A549 (cell line): ENCODE data around the gene GATA3. TPM values are rescaled to one million over a fixed set of nuclear protein-coding genes. Genes with fewer than 3 reads are reported as not detected.

ENCODE experiments used
- ATAC-seq, 2 experiments: fragments of 200-7000 bp in 1 of 2; fragments of >200 bp in 1 of 2; cut with Nextera tagmentation in 1 of 2; cut with Tn5 transposase in 1 of 2; 3 replicates each; pipeline versions ENCODE4 v1.8.0 to v1.9.1; 2018 to 2020; ENCODE audit warnings: mild to moderate bottlenecking in 1 of 2, moderate library complexity in 1 of 2
- CTCF ChIA-PET: fragments of 300-600 bp; sonication (Branson Sonifier 250); formaldehyde crosslinking; extraction: SDS; loops from one replicate; lab custom pipeline; 2021; ENCODE audit warnings: antibody characterized with exemption, inconsistent platforms; lab: Yijun Ruan, JAX
- POLR2A ChIA-PET: fragments of 350-600 bp; formaldehyde crosslinking; extraction: SDS; loops from one replicate; lab custom pipeline; 2021; ENCODE audit warnings: antibody characterized with exemption, inconsistent platforms; lab: Yijun Ruan, JAX
- DNase-seq, 2 experiments: peaks; one replicate each; pipeline versions ENCODE4 v3.0.0 to v3.0.0-alpha.2; 2011 to 2016; ENCODE audit warnings: low read depth in 1 of 2, low spot score in 1 of 2
- FAIRE-seq: peaks from 2 replicates; lab custom pipeline; 2011; peaks lifted over from hg19 to GRCh38; lab: Jason Lieb, UNC
- H3K27ac ChIP-seq, 2 experiments: fragments of >200 bp; sonication (Bioruptor Twin); formaldehyde crosslinking; 3 replicates each; pipeline ENCODE4 v1.5.1; 2016 to 2017
- H3K4me1 ChIP-seq: fragments of >200 bp; sonication (Bioruptor Twin); formaldehyde crosslinking; 3 replicates; pipeline ENCODE4 v1.6.1; 2016
- H3K4me2 ChIP-seq: fragments of >200 bp; sonication (Bioruptor Twin); formaldehyde crosslinking; 3 replicates; pipeline ENCODE4 v1.6.1; 2016
- H3K4me3 ChIP-seq: fragments of >200 bp; sonication (Bioruptor Twin); formaldehyde crosslinking; 3 replicates; pipeline ENCODE4 v1.5.1; 2016
- H3K9me3 ChIP-seq: fragments of >200 bp; sonication (Bioruptor Twin); formaldehyde crosslinking; 3 replicates; pipeline ENCODE4 v1.6.1; 2016
- BCL3 ChIP-seq: fragments of >200 bp; sonication (Bioruptor Twin); formaldehyde crosslinking; IDR thresholded peaks from 3 replicates; pipeline ENCODE4 v1.6.1; 2016
- CBX2 ChIP-seq: fragments of 200-600 bp; sonication (generic); IDR thresholded peaks from 2 replicates; pipeline ENCODE4 v1.6.1; 2016; ENCODE audit warnings: low read depth, mild to moderate bottlenecking, borderline replicate concordance
- CHD4 ChIP-seq: fragments of 200-600 bp; sonication (generic); IDR thresholded peaks from 2 replicates; pipeline ENCODE4 v1.6.1; 2016; ENCODE audit warnings: antibody characterized with exemption, mild to moderate bottlenecking, borderline replicate concordance
- EP300 ChIP-seq, 2 experiments: fragments of >200 bp; sonication (Bioruptor Twin); formaldehyde crosslinking; IDR thresholded peaks; 2 replicates in 1 of 2; 3 replicates in 1 of 2; pipeline ENCODE4 v1.6.1; 2016 to 2017
- GATA3 ChIP-seq: IDR thresholded peaks from 2 replicates; pipeline ENCODE4 v1.6.1; 2012; ENCODE audit warnings: borderline replicate concordance
- HES2 ChIP-seq: fragments of >200 bp; sonication (Bioruptor Twin); formaldehyde crosslinking; IDR thresholded peaks from 2 replicates; pipeline ENCODE4 v1.6.1; 2016
- HMGXB4 ChIP-seq: fragments of 250-450 bp; sonication (Bioruptor Pico); IDR thresholded peaks from 2 replicates; pipeline ENCODE4 v1.5.0; 2021; ENCODE audit warnings: mild to moderate bottlenecking, moderate library complexity, borderline replicate concordance
- JUN ChIP-seq, 2 experiments: fragments of >200 bp; sonication (Bioruptor Twin); formaldehyde crosslinking; IDR thresholded peaks; 2 replicates in 1 of 2; 3 replicates in 1 of 2; pipeline ENCODE4 v1.6.1; 2016 to 2017
- KDM5A ChIP-seq: fragments of 200-600 bp; sonication (generic); IDR thresholded peaks from 2 replicates; pipeline ENCODE4 v1.6.1; 2016; ENCODE audit warnings: antibody characterized with exemption, mild to moderate bottlenecking
- MAX ChIP-seq: IDR thresholded peaks from 2 replicates; pipeline ENCODE4 v1.6.1; 2012
- MAZ ChIP-seq: fragments of 150-350 bp; IDR thresholded peaks from 2 replicates; pipeline ENCODE4 v1.6.1; 2014; ENCODE audit warnings: antibody characterized with exemption, low read depth, low read length, borderline replicate concordance
- NPAS2 ChIP-seq: fragments of 250-450 bp; sonication (Bioruptor Pico); IDR thresholded peaks from 2 replicates; pipeline ENCODE4 v1.8.0; 2022; ENCODE audit warnings: mild to moderate bottlenecking, moderate library complexity, borderline replicate concordance
- RARB ChIP-seq: fragments of 250-450 bp; sonication (Bioruptor Pico); IDR thresholded peaks from 2 replicates; pipeline ENCODE4 v1.8.0; 2021; ENCODE audit warnings: mild to moderate bottlenecking, moderate library complexity
- REST ChIP-seq: fragments of 200-600 bp; sonication (generic); IDR thresholded peaks from 2 replicates; pipeline ENCODE4 v1.6.1; 2016; ENCODE audit warnings: antibody characterized with exemption, mild to moderate bottlenecking, moderate library complexity
- RFX5 ChIP-seq: fragments of 450-650 bp; IDR thresholded peaks from 2 replicates; pipeline ENCODE4 v1.7.1; 2014; ENCODE audit warnings: antibody characterized with exemption, mild to moderate bottlenecking, moderate library complexity
- RNF2 ChIP-seq: fragments of 200-600 bp; sonication (generic); IDR thresholded peaks from 2 replicates; pipeline ENCODE4 v1.6.1; 2016; ENCODE audit warnings: low read depth, mild to moderate bottlenecking, antibody characterized with exemption, moderate library complexity, borderline replicate concordance
- SREBF2 ChIP-seq: fragments of 450-650 bp; IDR thresholded peaks from 2 replicates; pipeline ENCODE4 v1.6.1; 2014; ENCODE audit warnings: mild to moderate bottlenecking, moderate library complexity
- ZNF302 ChIP-seq: fragments of 250-450 bp; sonication (Bioruptor Pico); IDR thresholded peaks from 2 replicates; pipeline ENCODE4 v1.9.0; 2021; ENCODE audit warnings: inconsistent platforms, mild to moderate bottlenecking, moderate library complexity
- ZSCAN20 ChIP-seq: fragments of 250-450 bp; sonication (Bioruptor Pico); IDR thresholded peaks from 2 replicates; pipeline ENCODE4 v1.8.0; 2022; ENCODE audit warnings: mild to moderate bottlenecking, moderate library complexity
- WGBS: methylation state at CpG from one replicate; pipeline ENCODE4 v1.1.6; 2017; ENCODE audit errors: missing lambda C conversion rate; 5-methylcytosine and 5-hydroxymethylcytosine counted together
- polyA plus RNA-seq, 4 experiments: library from polyadenylated mRNA; depleted of rRNA in 3 of 4; stranded (reverse); fragments of >200 nt; fragmentation: RNase III in 1 of 4; extraction: RNeasy Plus Mini Kit Qiagen cat#74134 plus additional on column Dnase treatment in 1 of 4; gene quantifications; 2 replicates in 3 of 4; 3 replicates in 1 of 4; pipeline ENCODE4 v1.2.3, GENCODE V29; 2011 to 2017

Gene GATA3
- polyA plus RNA-seq, 2 of the 4 experiments (the other 2 are of a cell fraction), result 1.3 to 3.5 TPM

- no peaks in the 10 kb centered on the region for H3K9me3 ChIP-seq
- WGBS, result 81% methylated on average over 2 of the region's 2 CpGs
- H3K27ac ChIP-seq, result no peak overlapping the region
- no peaks in the 10 kb centered on the region for H3K4me1 ChIP-seq
- no peak for TF ChIP-seq RARB
- no peak for TF ChIP-seq ZSCAN20
- TF ChIP-seq KDM5A, result no peak
- no peak for TF ChIP-seq GATA3
- TF ChIP-seq REST, result no peak
- no peak for TF ChIP-seq JUN (IDR thresholded peaks at IDR 0.05)
- TF ChIP-seq EP300 (IDR thresholded peaks at IDR 0.05), result no peak
- TF ChIP-seq HMGXB4 (CRISPR knock-in tag), result no peak
- TF ChIP-seq NPAS2 (CRISPR knock-in tag), result no peak
- no peak for TF ChIP-seq MAZ
- no peak for TF ChIP-seq RFX5
- no peak for TF ChIP-seq HES2
- no peak for TF ChIP-seq MAX
- no peak for TF ChIP-seq CBX2
- no peak for TF ChIP-seq SREBF2
- TF ChIP-seq RNF2, result no peak
- TF ChIP-seq CHD4, result no peak
- TF ChIP-seq BCL3, result no peak
- TF ChIP-seq ZNF302 (CRISPR knock-in tag), result no peak
- ChIA-PET CTCF (no interaction called here), POLR2A (no interaction called here)
- no peak overlapping the region for H3K4me2 ChIP-seq
- FAIRE-seq (no peak), DNase-seq (no peak), ATAC-seq (no peak)
- no peak overlapping the region for H3K4me3 ChIP-seq
Observed at GRCh38 chr10:8023851-8024250, 30.6 kb upstream of the GATA3 start.
